OCI-LY7 (cell line): ENCODE measurements around the gene SLC35A4. TPM values are rescaled to one million over a fixed set of nuclear protein-coding genes. Genes with fewer than 3 reads are reported as not detected.
A peak's percentile ranks its signal among the peaks of the same experiment; 100 is the strongest.

ENCODE experiments used
- BruUV-seq: library from RNA; stranded (reverse); fragments of 400-500 nt; replicated peaks from 2 replicates; lab custom pipeline; 2021; lab: Mats Ljungman, UMichigan
- CTCF ChIA-PET: fragments of 300-600 bp; sonication (Branson Sonifier 250); formaldehyde crosslinking; loops from one replicate; lab custom pipeline; 2022; ENCODE audit warnings: antibody characterized with exemption; ENCODE audit not compliant: unreplicated experiment; lab: Charles Lee
- POLR2A ChIA-PET: fragments of 300-600 bp; sonication (Branson Sonifier 250); formaldehyde crosslinking; loops from one replicate; lab custom pipeline; 2022; ENCODE audit warnings: antibody characterized with exemption; lab: Charles Lee
- DNase-seq: peaks from one replicate; pipeline ENCODE4 v3.0.0-alpha.2; 2015; ENCODE audit warnings: low spot score
- H2AFZ ChIP-seq: fragments of 200-600 bp; sonication (generic), shearing (Covaris generic); 2 replicates; pipeline ENCODE4 v1.6.1; 2014; ENCODE audit warnings: mild to moderate bottlenecking, antibody characterized with exemption, low read length, moderate library complexity
- H3K27ac ChIP-seq: fragments of 200-600 bp; sonication (generic); 2 replicates; pipeline ENCODE4 v1.5.1; 2014; ENCODE audit warnings: mixed run types, low read depth, mild to moderate bottlenecking, moderate library complexity, low read length, inconsistent platforms; ENCODE audit not compliant: poor library complexity, severe bottlenecking
- H3K36me3 ChIP-seq: fragments of 200-600 bp; sonication (generic); 2 replicates; pipeline ENCODE4 v1.6.1; 2014; ENCODE audit warnings: mild to moderate bottlenecking, antibody characterized with exemption, low read length, moderate library complexity, mixed read lengths; ENCODE audit not compliant: insufficient read depth
- H3K4me1 ChIP-seq: fragments of 200-600 bp; sonication (generic); 2 replicates; pipeline ENCODE4 v1.5.1; 2014; ENCODE audit warnings: mild to moderate bottlenecking, low read length; ENCODE audit not compliant: insufficient read depth, poor library complexity, severe bottlenecking
- H3K4me2 ChIP-seq: fragments of 200-600 bp; sonication (generic); 2 replicates; pipeline ENCODE4 v1.6.1; 2014; ENCODE audit warnings: mild to moderate bottlenecking, low read length
- H3K4me3 ChIP-seq: fragments of 200-600 bp; sonication (generic); 2 replicates; pipeline ENCODE4 v1.5.1; 2014; ENCODE audit warnings: mild to moderate bottlenecking, low read depth, low read length; ENCODE audit not compliant: poor library complexity, severe bottlenecking
- H3K79me2 ChIP-seq: fragments of 200-600 bp; sonication (generic); 2 replicates; pipeline ENCODE4 v1.6.1; 2016; ENCODE audit warnings: low read depth, mild to moderate bottlenecking, low read length, moderate library complexity, mixed read lengths; ENCODE audit not compliant: insufficient read depth
- H3K9me2 ChIP-seq: fragments of 200-600 bp; sonication (generic); 2 replicates; pipeline ENCODE4 v1.6.1; 2016; ENCODE audit warnings: mild to moderate bottlenecking, low read length, mixed read lengths; ENCODE audit not compliant: insufficient read depth
- H3K9me3 ChIP-seq: fragments of 200-600 bp; sonication (generic); 2 replicates; pipeline ENCODE4 v1.6.1; 2014; ENCODE audit warnings: mild to moderate bottlenecking, mixed run types, low read length, mixed read lengths
- H4K20me1 ChIP-seq: fragments of 200-600 bp; sonication (generic); 2 replicates; pipeline ENCODE4 v1.6.1; 2014; ENCODE audit warnings: mild to moderate bottlenecking, antibody characterized with exemption, low read length, moderate library complexity, mixed read lengths; ENCODE audit not compliant: insufficient read depth
- CTCF ChIP-seq: fragments of 200-600 bp; sonication (generic); conservative IDR thresholded peaks from 2 replicates; pipeline ENCODE4 v1.5.1; 2014; ENCODE audit warnings: mild to moderate bottlenecking, antibody characterized with exemption, low read length, moderate library complexity, mixed read lengths
- EZH2phosphoT487 ChIP-seq: fragments of 200-600 bp; sonication (generic); IDR thresholded peaks from 2 replicates; pipeline ENCODE4 v1.6.1; 2018; ENCODE audit warnings: low read depth, borderline replicate concordance, mild to moderate bottlenecking, mixed run types, antibody characterized with exemption, low read length, moderate library complexity, mixed read lengths
- intact Hi-C: fragments of 100-400 bp; cut with micrococcal nuclease; formaldehyde crosslinking; loops from one replicate; pipeline ENCODE4 v1.10.0; 2022; ENCODE audit not compliant: unreplicated experiment
- total RNA-seq, 2 experiments: library from RNA; depleted of rRNA in 1 of 2; stranded (reverse); fragments of >200 nt in 1 of 2; shearing (Covaris generic) in 1 of 2; gene quantifications; 2 replicates each; pipeline ENCODE4 v1.2.3, GENCODE V29; 2014 to 2022

The SLC35A4 gene
- total RNA-seq, 2 experiments from 2014 or later = 29.1 to 48.7 TPM

GRCh38 chr5:140568443-140569063, 3.9 kb downstream of the SLC35A4 start:
- intact Hi-C loops = no loop called here
- DNase-seq = no peak
- no peak overlapping the region for H2AFZ ChIP-seq
- peaks cover 19% of the 10 kb centered on the region for H3K4me1 ChIP-seq
- H3K9me3 ChIP-seq = no peaks in the 10 kb centered on the region
- H4K20me1 ChIP-seq = no peaks in the 10 kb centered on the region
- no peak for TF ChIP-seq EZH2phosphoT487
- TF ChIP-seq CTCF = no peak
- H3K4me3 ChIP-seq = no peak overlapping the region
- ChIA-PET CTCF (no interaction called here), POLR2A (interaction anchor here (0.5 to 1.2 kb wide), 4 partner anchors 9 to 311 kb away, joined by 3 to 6 read pairs (median 4); no protein-coding TSS in a partner anchor)
- H3K27ac ChIP-seq = no peak overlapping the region
- H3K79me2 ChIP-seq = peaks cover 17% of the 10 kb centered on the region
- H3K9me2 ChIP-seq = no peaks in the 10 kb centered on the region
- H3K36me3 ChIP-seq = peaks cover 38% of the 10 kb centered on the region
- H3K4me2 ChIP-seq = no peak overlapping the region
- BruUV-seq = TSS peak; percentile 41

- TF ChIP-seq CTCF (no peak), EZH2phosphoT487 (no peak)
- Histone ChIP-seq H3K27ac (no peak overlapping the region), H3K4me3 (no peak overlapping the region), H3K9me3 (no peaks in the 10 kb centered on the region), H2AFZ (no peak overlapping the region), H3K79me2 (peaks cover 17% of the 10 kb centered on the region), H3K4me1 (peaks cover 13% of the 10 kb centered on the region), H4K20me1 (no peaks in the 10 kb centered on the region), H3K9me2 (no peaks in the 10 kb centered on the region), H3K4me2 (no peak overlapping the region), H3K36me3 (peaks cover 38% of the 10 kb centered on the region)
- intact Hi-C loops = no loop called here
- POLR2A ChIA-PET = interaction anchor here (0.5 to 1.4 kb wide), 7 partner anchors 9 to 311 kb away, joined by 3 to 6 read pairs (median 3); partner anchors contain the start of gene PCDHA4
- no peak for DNase-seq
- BruUV-seq = no TSS peak
- CTCF ChIA-PET = no interaction called here
These were observed 4.6 kb downstream of the SLC35A4 start for GRCh38 chr5:140569197-140569596.

- H2AFZ ChIP-seq = no peak overlapping the region
- no peak for DNase-seq
- H3K4me2 ChIP-seq = no peak overlapping the region
- ChIA-PET POLR2A (interaction anchor here (0.8 to 1.4 kb wide), 2 partner anchors 14 to 237 kb away, joined by 3 to 6 read pairs; partner anchors contain the start of gene PCDHA4), CTCF (no interaction called here)
- no peaks in the 10 kb centered on the region for H3K9me2 ChIP-seq
- peaks cover 13% of the 10 kb centered on the region for H3K4me1 ChIP-seq
- H3K79me2 ChIP-seq = peaks cover 14% of the 10 kb centered on the region
- BruUV-seq = no TSS peak
- TF ChIP-seq CTCF (no peak), EZH2phosphoT487 (no peak)
- peaks cover 38% of the 10 kb centered on the region for H3K36me3 ChIP-seq
- H4K20me1 ChIP-seq = no peaks in the 10 kb centered on the region
- intact Hi-C loops = no loop called here
- no peak overlapping the region for H3K4me3 ChIP-seq
- H3K9me3 ChIP-seq = no peaks in the 10 kb centered on the region
- no peak overlapping the region for H3K27ac ChIP-seq
These were observed 5.4 kb downstream of the SLC35A4 start for GRCh38 chr5:140570058-140570457.
